IMR-90 (cell line): ENCODE data around the gene KY. TPM values are rescaled to one million over a fixed set of nuclear protein-coding genes. Genes with fewer than 3 reads are reported as not detected.

Source experiments
- ATAC-seq: fragments of 200-7000 bp; cut with Tn5 transposase; 2 replicates; pipeline ENCODE4 v1.9.1; 2020; ENCODE audit warnings: low read depth, mild to moderate bottlenecking, moderate library complexity
- BruUV-seq: library from RNA; stranded (reverse); fragments of 400-500 nt; replicated peaks from 2 replicates; lab custom pipeline; 2021; lab: Mats Ljungman, UMichigan
- CTCF ChIA-PET: fragments of 300-600 bp; formaldehyde crosslinking; extraction: SDS; loops from one replicate; lab custom pipeline; 2021; ENCODE audit warnings: antibody characterized with exemption; lab: Yijun Ruan, JAX
- POLR2A ChIA-PET: fragments of 300-600 bp; sonication (Branson Sonifier 250); formaldehyde crosslinking; loops from one replicate; lab custom pipeline; 2022; ENCODE audit warnings: antibody characterized with exemption; ENCODE audit not compliant: unreplicated experiment; lab: Charles Lee
- DNase-seq: peaks from one replicate; pipeline ENCODE4 v3.0.0; 2013
- H2AFZ ChIP-seq: replicated peaks from 2 replicates; pipeline ENCODE3; 2013; ENCODE audit warnings: low read length, mild to moderate bottlenecking; ENCODE audit not compliant: poor library complexity
- H2AK5ac ChIP-seq: 2 replicates; pipeline ENCODE4 v1.6.1; 2013; ENCODE audit warnings: low read depth, low read length, inconsistent platforms
- H2AK9ac ChIP-seq: replicated peaks from 2 replicates; pipeline ENCODE3; 2013; ENCODE audit warnings: mild to moderate bottlenecking, low read depth, low read length, moderate library complexity; ENCODE audit not compliant: poor library complexity
- H2BK120ac ChIP-seq: 2 replicates; pipeline ENCODE4 v1.6.1; 2013; ENCODE audit warnings: low read depth, low read length, inconsistent platforms
- H2BK15ac ChIP-seq: 3 replicates; pipeline ENCODE4 v1.6.1; 2013; ENCODE audit warnings: low read depth, low read length, inconsistent platforms
- H2BK20ac ChIP-seq: 2 replicates; pipeline ENCODE4 v1.6.1; 2013; ENCODE audit warnings: low read depth, mild to moderate bottlenecking, inconsistent platforms, low read length, moderate library complexity
- H2BK5ac ChIP-seq: 2 replicates; pipeline ENCODE4 v1.6.1; 2013; ENCODE audit warnings: mild to moderate bottlenecking, low read depth, low read length, inconsistent platforms; ENCODE audit not compliant: poor library complexity, severe bottlenecking
- H3K14ac ChIP-seq: replicated peaks from 2 replicates; pipeline ENCODE4 v1.6.1; 2013; ENCODE audit warnings: low read depth, low read length, inconsistent platforms
- H3K18ac ChIP-seq: 2 replicates; pipeline ENCODE4 v1.6.1; 2013; ENCODE audit warnings: low read depth, low read length, control low read depth
- H3K23ac ChIP-seq: 2 replicates; pipeline ENCODE4 v1.6.1; 2013; ENCODE audit warnings: low read depth, low read length, inconsistent platforms
- H3K27ac ChIP-seq: 2 replicates; pipeline ENCODE4 v1.5.1; 2013; ENCODE audit warnings: mild to moderate bottlenecking, control low read depth, low read length; ENCODE audit not compliant: insufficient read depth
- H3K27me3 ChIP-seq: 2 replicates; pipeline ENCODE4 v1.6.1; 2013; ENCODE audit warnings: low read length; ENCODE audit not compliant: control insufficient read depth, insufficient read depth
- H3K36me3 ChIP-seq: 2 replicates; pipeline ENCODE4 v1.6.1; 2013; ENCODE audit warnings: low read length, mixed read lengths; ENCODE audit not compliant: control insufficient read depth, insufficient read depth
- H3K4ac ChIP-seq: 2 replicates; pipeline ENCODE4 v1.6.1; 2013; ENCODE audit warnings: low read depth, low read length, inconsistent platforms
- H3K4me1 ChIP-seq: 2 replicates; pipeline ENCODE4 v1.6.1; 2013; ENCODE audit warnings: low read length, mixed read lengths; ENCODE audit not compliant: control insufficient read depth, insufficient read depth
- H3K4me2 ChIP-seq: 2 replicates; pipeline ENCODE4 v1.6.1; 2013; ENCODE audit warnings: low read depth, mild to moderate bottlenecking, control low read depth, low read length, moderate library complexity
- H3K4me3 ChIP-seq: 2 replicates; pipeline ENCODE4 v1.5.1; 2013; ENCODE audit warnings: low read depth, mild to moderate bottlenecking, control low read depth, low read length, moderate library complexity; ENCODE audit not compliant: insufficient read depth
- H3K56ac ChIP-seq: 2 replicates; pipeline ENCODE4 v1.6.1; 2013; ENCODE audit warnings: low read length, inconsistent platforms; ENCODE audit not compliant: insufficient read depth; ENCODE audit errors: extremely low read depth
- H3K79me1 ChIP-seq, 2 experiments: 2 replicates each; pipeline ENCODE4 v1.6.1; 2013; ENCODE audit warnings: low read length in 2 of 2, inconsistent platforms in 1 of 2, low read depth in 1 of 2
- H3K9ac ChIP-seq: 2 replicates; pipeline ENCODE4 v1.6.1; 2013; ENCODE audit warnings: low read depth, low read length, control low read depth
- H3K9me1 ChIP-seq: 2 replicates; pipeline ENCODE4 v1.6.1; 2013; ENCODE audit warnings: low read length, inconsistent platforms; ENCODE audit not compliant: insufficient read depth
- H3K9me3 ChIP-seq: 2 replicates; pipeline ENCODE4 v1.6.1; 2013; ENCODE audit warnings: low read length; ENCODE audit not compliant: control insufficient read depth, insufficient read depth
- H4K20me1 ChIP-seq: 2 replicates; pipeline ENCODE4 v1.6.1; 2013; ENCODE audit warnings: low read length, inconsistent platforms; ENCODE audit not compliant: insufficient read depth
- H4K5ac ChIP-seq: 2 replicates; pipeline ENCODE4 v1.6.1; 2013; ENCODE audit warnings: mild to moderate bottlenecking, low read depth, low read length, control low read depth
- H4K8ac ChIP-seq, 2 experiments: 2 replicates each; pipeline ENCODE4 v1.6.1; 2013; ENCODE audit warnings: low read depth in 2 of 2, low read length in 2 of 2, control low read depth in 1 of 2, inconsistent platforms in 1 of 2
- H4K91ac ChIP-seq: 2 replicates; pipeline ENCODE4 v1.6.1; 2013; ENCODE audit warnings: low read depth, low read length, inconsistent platforms; ENCODE audit not compliant: insufficient read depth
- BHLHE40 ChIP-seq: fragments of 150-350 bp; IDR thresholded peaks from 2 replicates; pipeline ENCODE4 v1.6.1; 2016; ENCODE audit warnings: mild to moderate bottlenecking, low read depth, low read length
- CHD1 ChIP-seq: IDR thresholded peaks from 2 replicates; pipeline ENCODE4 v1.6.1; 2012; ENCODE audit warnings: low read depth, low read length, improper control_type of control experiment
- POLR2A ChIP-seq: IDR thresholded peaks from 2 replicates; pipeline ENCODE4 v1.6.1; 2012; ENCODE audit warnings: mild to moderate bottlenecking, low read depth, low read length
- RAD21 ChIP-seq: IDR thresholded peaks from 2 replicates; pipeline ENCODE4 v1.6.1; 2012; ENCODE audit warnings: low read length, improper control_type of control experiment
- WGBS, 2 experiments: methylation state at CpG; one replicate each; pipeline versions ENCODE4 v1.1.5 to v1.1.7; 2013; ENCODE audit warnings: missing lambda C conversion rate in 2 of 2; ENCODE audit not compliant: insufficient read length in 1 of 2; ENCODE audit errors: extremely low coverage in 2 of 2; 5-methylcytosine and 5-hydroxymethylcytosine counted together
- dilution Hi-C: fragments of 300-500 bp; cut with HindIII; formaldehyde crosslinking; loops from one replicate; pipeline ENCODE4 v1.14.3; 2018; ENCODE audit warnings: low sequenced_read_pairs; ENCODE audit not compliant: unreplicated experiment
- in situ Hi-C: fragments of 300-500 bp; cut with MboI; formaldehyde crosslinking; loops from 3 replicates; pipeline ENCODE4 v1.14.3; 2019; ENCODE audit warnings: low sequenced_read_pairs, inconsistent platforms, mixed read lengths
- intact Hi-C: fragments of 100-400 bp; cut with micrococcal nuclease; formaldehyde crosslinking; loops from 2 replicates; pipeline ENCODE4 v1.10.0; 2022
- polyA plus RNA-seq, 3 experiments: library from polyadenylated mRNA; depleted of rRNA; stranded (reverse); fragments of >200 nt; gene quantifications; 2 replicates each; pipeline ENCODE4 v1.2.3, GENCODE V29; 2012; ENCODE audit warnings: low replicate concordance in 1 of 3
- total RNA-seq: library from RNA; depleted of rRNA; stranded (reverse); fragments of >200 nt; gene quantifications from 2 replicates; pipeline ENCODE4 v1.2.3, GENCODE V29; 2012
- TF ChIP-seq, protein P1 (sequence below): fragments of 150-350 bp; IDR thresholded peaks from 2 replicates; pipeline ENCODE4 v1.6.1; 2017; ENCODE audit warnings: mild to moderate bottlenecking, antibody characterized with exemption, low read length, low read depth
- TF ChIP-seq, protein P2 (sequence below): conservative IDR thresholded peaks from 2 replicates; pipeline ENCODE4 v1.5.1; 2012; ENCODE audit warnings: mild to moderate bottlenecking, low read depth, low read length, improper control_type of control experiment

Gene KY
- total and polyA plus RNA-seq, 2 of the 4 experiments (the other 2 are of a cell fraction): under 0.01 to 0.09 TPM

DNA sequence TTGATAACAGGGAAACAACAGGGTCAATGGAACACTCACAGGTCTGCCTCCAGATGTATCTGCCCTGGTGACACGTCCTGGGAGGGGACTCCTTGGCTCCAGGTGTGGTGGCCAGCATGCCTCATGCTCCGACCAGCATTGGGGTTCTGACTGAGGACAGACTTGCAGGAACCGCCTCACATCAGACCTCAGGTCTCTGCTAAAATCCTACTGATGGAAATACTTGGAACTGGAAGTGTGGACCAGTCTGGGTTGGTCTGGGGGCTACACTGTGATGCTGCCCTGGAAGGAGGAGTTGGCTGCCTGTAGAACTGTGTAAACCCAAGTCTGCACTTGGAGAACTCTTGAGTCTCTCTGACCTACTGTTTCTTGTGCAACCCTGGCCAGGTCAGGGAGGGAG is 17.1 kb upstream of the KY start:
- no peak overlapping the region for H4K8ac ChIP-seq
- no peak overlapping the region for H2BK5ac ChIP-seq
- H3K4me3 ChIP-seq: no peak overlapping the region
- H3K56ac ChIP-seq: no peak overlapping the region
- H3K79me1 ChIP-seq: no peaks in the 10 kb centered on the region
- 80% methylated on average over 2 of the region's 3 CpGs; no CpG with 5 or more reads in 1 of the 2 experiments for WGBS, 2 experiments
- H3K18ac ChIP-seq: no peak overlapping the region
- H4K20me1 ChIP-seq: no peaks in the 10 kb centered on the region
- DNase-seq (no peak), ATAC-seq (no peak)
- POLR2A ChIA-PET: no interaction called here
- H3K23ac ChIP-seq: no peak overlapping the region
- no peak overlapping the region for H4K91ac ChIP-seq
- H3K4me1 ChIP-seq: peaks cover 4% of the 10 kb centered on the region; the same call in 1 of the 2 replicates
- H2BK20ac ChIP-seq: no peak overlapping the region
- TF ChIP-seq CHD1 (no peak), BHLHE40 (no peak), POLR2A (no peak), RAD21 (no peak)
- TF ChIP-seq, protein P1, sequence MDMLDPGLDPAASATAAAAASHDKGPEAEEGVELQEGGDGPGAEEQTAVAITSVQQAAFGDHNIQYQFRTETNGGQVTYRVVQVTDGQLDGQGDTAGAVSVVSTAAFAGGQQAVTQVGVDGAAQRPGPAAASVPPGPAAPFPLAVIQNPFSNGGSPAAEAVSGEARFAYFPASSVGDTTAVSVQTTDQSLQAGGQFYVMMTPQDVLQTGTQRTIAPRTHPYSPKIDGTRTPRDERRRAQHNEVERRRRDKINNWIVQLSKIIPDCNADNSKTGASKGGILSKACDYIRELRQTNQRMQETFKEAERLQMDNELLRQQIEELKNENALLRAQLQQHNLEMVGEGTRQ: no peak
- TF ChIP-seq, protein P2, sequence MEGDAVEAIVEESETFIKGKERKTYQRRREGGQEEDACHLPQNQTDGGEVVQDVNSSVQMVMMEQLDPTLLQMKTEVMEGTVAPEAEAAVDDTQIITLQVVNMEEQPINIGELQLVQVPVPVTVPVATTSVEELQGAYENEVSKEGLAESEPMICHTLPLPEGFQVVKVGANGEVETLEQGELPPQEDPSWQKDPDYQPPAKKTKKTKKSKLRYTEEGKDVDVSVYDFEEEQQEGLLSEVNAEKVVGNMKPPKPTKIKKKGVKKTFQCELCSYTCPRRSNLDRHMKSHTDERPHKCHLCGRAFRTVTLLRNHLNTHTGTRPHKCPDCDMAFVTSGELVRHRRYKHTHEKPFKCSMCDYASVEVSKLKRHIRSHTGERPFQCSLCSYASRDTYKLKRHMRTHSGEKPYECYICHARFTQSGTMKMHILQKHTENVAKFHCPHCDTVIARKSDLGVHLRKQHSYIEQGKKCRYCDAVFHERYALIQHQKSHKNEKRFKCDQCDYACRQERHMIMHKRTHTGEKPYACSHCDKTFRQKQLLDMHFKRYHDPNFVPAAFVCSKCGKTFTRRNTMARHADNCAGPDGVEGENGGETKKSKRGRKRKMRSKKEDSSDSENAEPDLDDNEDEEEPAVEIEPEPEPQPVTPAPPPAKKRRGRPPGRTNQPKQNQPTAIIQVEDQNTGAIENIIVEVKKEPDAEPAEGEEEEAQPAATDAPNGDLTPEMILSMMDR: no peak
- dilution Hi-C loops: no loop called here
- no peak overlapping the region for H3K9ac ChIP-seq
- in situ Hi-C loops: no loop called here
- intact Hi-C loops: no loop called here
- CTCF ChIA-PET: no interaction called here
- no peak overlapping the region for H3K4me2 ChIP-seq
- no peak overlapping the region for H3K27ac ChIP-seq
- no peak overlapping the region for H4K5ac ChIP-seq
- H2BK15ac ChIP-seq: no peak overlapping the region
- no peak overlapping the region for H2AK9ac ChIP-seq
- H2AFZ ChIP-seq: no peak overlapping the region
- no peaks in the 10 kb centered on the region; the same call in 1 of the 2 replicates for H3K9me3 ChIP-seq
- H3K14ac ChIP-seq: no peak overlapping the region
- no peak overlapping the region for H3K4ac ChIP-seq
- no TSS peak for BruUV-seq
- H3K9me1 ChIP-seq: no peaks in the 10 kb centered on the region; the same call in 1 of the 2 replicates
- peaks cover 9% of the 10 kb centered on the region for H3K27me3 ChIP-seq
- no peak overlapping the region for H2AK5ac ChIP-seq
- H3K36me3 ChIP-seq: no peaks in the 10 kb centered on the region
- H2BK120ac ChIP-seq: no peak overlapping the region
